GM18868 (cell line): ENCODE results near the gene CDKN2B-AS1.
"Not testable (repeated sequence)": the region's sequence is repeated elsewhere in the genome, so short reads cannot be mapped to it uniquely, and the experiment has no call there.

Experiments
- ATAC-seq: cut with Tn5 transposase; IDR thresholded peaks from one replicate; pipeline ENCODE4 v1.9.1; 2021; ENCODE audit warnings: mild to moderate bottlenecking, moderate library complexity; ENCODE audit not compliant: unreplicated experiment

CDKN2B-AS1 gene

DNA sequence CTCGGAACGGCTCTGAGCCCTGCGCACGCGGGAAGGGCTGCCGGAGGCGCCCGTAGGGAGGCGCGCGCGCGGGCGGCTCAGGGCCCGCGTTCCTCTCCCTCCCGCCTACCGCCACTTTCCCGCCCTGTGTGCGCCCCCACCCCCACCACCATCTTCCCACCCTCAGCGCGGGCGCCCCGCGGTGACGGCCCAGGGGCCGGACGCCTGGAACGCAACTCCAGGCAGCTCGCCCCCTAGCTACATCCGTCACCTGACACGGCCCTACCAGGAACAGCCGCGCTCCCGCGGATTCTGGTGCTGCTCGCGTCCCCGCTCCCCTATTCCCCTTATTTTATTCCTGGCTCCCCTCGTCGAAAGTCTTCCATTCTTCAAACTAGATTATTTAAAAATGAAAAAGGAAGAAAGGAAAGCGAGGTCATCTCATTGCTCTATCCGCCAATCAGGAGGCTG, at the start of gene CDKN2B-AS1:
Gene CDKN2B-AS1 (plus strand): TSS at position 236 of the 450 bp plus-strand sequence.
- ATAC-seq, result peak; percentile 51

DNA sequence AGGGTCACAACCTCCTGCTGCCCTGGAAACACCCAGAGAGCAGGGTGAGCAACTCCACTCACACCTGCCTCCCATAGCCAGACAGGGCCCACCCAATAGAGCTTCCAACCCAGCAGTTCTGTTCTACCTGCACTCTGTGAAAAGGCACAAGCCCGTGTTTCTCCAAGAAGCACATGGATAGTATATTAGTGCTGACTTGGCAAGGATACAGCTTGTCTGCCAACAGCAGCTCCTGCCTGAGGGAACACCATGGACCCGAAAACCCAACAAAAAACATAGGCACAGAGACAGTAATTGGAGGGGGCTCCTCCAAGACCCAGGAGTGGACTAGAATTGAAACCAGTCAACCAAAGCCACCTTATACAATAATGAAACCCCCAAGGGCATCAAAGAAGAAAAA, 49.0 kb upstream of the CDKN2B-AS1 start:
- no peak for ATAC-seq

DNA sequence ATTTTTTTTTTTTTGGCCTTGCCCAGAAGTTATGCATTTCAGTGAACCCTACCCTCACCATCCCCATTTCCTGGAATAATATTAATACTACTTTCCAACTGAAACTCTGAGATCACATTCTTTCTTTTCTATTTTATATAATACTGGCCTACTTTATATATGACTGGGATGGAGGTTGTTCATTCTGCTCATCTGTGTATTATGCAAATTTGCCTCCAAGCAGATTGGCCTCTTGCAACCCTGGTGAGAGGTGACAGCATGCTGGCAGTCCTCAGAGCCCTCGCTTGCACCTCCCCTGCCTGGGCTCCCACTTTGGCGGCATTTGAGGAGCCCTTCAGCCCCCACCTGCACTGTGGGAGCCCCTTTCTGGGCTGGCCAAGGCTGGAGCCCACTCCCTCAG, 35.8 kb upstream of the CDKN2B-AS1 start:
- ATAC-seq, result no peak

DNA sequence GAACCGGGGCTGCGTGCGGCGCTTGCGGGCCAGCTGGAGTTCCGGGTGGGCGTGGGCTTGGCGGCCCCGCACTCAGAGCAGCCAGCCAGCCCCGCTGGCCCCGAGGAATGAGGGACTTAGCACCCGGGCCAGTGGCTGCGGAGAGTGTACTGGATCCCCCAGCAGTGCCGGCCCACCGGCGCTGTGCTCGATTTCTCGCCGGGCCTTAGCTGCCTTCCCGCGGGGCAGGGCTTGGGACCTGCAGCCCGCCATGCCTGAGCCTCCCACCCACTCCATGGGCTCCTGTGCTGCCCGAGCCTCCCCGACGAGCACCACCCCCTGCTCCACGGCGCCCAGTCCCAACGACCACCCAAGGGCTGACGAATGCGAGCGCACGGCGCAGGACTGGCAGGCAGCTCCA, 35.3 kb upstream of the CDKN2B-AS1 start:
- ATAC-seq, result not testable (repeated sequence)

DNA sequence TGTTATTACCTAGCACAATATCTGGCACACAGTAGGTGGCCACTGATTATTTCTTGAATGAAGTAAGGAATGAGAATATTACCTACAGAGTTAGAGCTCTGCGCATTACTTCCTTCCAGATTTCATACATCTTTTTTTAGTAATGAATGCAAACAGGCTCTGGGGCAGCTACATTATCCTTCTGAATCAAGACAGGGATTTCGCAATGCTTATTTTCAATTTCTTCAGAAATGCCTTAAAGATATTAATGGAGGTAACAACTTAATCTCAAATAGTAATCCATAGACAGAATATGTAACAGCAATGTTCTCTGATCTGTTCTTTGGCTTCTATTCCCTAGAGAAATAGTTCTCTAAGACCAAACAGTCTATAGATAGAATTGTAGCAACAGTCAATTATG, 33.0 kb upstream of the CDKN2B-AS1 start:
- no peak for ATAC-seq

DNA sequence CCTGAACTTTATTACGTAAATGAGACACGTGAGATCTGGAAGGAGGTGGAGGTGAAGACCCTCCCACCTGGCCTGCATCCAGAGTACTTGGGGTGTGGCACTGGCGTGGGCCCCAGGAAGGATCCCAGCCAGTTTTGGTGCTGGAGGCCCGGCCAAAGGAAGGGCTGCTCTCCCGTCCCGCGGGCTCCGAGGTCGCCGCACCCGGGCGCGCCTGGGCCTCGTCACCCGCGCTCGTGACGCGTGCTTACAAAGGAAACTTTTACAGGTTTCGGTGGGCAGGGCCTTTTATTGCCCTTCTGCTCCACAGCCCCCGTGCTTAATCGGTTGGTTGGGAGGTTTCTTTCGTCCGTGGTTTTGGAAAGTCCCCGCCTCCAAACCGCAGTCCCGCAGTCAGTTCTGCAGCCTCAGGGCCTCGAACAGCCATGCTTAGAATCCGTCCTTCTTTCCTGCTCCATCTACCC, 29.6 kb upstream of the CDKN2B-AS1 start:
- ATAC-seq, result peak; percentile 73

DNA sequence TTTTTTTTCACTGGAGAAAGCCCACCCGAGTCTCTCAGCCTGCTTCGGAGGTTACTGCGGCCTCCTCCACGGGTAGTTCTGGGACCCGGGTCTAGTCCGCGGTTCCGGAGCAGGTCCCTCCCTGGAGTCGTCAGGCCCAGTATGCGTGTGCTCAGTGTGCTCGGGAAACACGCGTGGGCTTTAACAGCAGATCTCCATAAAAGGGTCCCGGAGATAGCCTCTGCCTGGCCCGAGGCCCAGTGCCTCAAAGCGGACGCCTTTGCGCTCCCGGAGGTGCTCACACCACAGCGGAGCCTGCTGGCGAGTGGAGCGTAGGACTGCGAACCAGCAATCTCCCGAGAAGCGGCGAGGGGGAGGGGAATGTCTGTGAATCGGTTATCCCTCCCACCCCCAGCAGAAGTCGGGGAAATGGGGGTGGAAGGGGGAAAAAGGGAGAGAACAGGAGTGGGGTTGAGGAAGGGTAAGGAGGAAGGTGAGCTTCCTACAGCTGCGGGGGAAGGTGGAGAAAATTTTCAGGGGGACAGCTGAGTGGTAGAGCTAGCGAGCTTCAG, 29.1 kb upstream of the CDKN2B-AS1 start:
- peak; percentile 85 for ATAC-seq

DNA sequence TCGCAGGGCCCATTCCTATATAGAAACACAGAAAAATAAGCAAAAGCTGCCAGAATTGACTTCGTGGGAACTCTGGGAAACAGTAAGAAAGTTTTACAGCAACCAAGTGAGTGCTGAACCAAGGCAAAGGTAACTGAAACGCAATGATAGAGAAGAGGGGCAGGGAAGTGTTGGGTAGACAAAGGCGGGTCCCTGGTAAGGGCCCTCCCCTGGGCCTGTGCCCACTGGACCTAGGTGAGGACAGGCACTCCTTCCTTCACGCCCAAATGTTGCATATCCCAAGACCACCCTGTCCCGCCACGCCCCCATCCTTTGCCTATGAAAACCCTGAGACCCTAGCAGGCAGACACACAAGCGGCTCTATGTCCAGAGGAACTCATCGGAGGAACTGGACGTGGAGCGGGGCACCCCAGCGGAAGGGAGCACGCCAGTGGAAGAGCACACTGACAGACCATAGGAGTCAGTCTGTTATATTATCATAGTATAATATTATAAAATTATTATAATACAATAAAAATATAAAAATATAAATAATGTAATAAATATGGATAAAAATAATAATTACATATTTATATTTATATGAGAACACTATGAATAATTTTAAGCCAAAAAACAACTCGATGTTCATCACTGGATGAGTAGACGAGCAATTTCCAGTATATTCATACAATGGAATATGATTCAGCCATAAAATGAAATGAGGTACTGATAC, 28.3 kb upstream of the CDKN2B-AS1 start:
- ATAC-seq, result no peak

DNA sequence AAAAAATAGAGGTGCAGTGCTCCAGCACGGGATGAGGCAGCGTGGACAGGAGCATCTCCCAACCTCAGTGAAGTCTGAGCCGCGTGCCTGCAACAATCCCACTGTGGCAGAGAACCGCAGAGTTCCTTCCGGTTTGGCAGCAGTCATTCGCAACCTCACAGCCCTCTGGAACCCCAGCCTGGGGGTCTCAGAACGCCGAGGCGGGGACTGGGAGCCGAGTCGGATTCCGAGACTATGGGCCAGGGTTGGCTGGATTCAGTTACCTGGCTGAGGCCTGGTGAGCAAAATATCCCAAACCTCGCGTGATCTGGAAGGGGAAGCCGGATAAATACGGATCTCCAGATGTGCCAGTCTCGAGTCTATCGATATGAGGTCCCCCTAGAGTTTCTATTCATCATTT, 27.4 kb upstream of the CDKN2B-AS1 start:
- ATAC-seq, result no peak

DNA sequence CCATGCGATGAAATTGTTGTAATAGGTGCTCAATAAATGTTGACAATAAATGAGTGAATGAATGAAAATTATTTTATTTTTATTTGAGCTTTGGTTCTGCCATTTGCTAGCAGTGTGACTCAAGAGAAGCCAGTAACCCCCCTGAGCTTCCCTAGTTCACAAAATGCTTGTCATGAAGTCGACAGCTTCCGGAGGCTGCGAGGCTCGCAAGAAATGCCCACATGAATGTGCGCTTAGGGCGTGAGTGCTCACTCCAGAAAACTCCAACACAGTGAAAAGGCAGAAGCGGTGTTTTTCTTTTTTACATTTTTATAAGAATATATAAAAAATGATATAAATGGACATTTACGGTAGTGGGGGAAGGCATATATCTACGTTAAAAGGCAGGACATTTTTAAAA, 26.9 kb upstream of the CDKN2B-AS1 start:
- ATAC-seq, result no peak

DNA sequence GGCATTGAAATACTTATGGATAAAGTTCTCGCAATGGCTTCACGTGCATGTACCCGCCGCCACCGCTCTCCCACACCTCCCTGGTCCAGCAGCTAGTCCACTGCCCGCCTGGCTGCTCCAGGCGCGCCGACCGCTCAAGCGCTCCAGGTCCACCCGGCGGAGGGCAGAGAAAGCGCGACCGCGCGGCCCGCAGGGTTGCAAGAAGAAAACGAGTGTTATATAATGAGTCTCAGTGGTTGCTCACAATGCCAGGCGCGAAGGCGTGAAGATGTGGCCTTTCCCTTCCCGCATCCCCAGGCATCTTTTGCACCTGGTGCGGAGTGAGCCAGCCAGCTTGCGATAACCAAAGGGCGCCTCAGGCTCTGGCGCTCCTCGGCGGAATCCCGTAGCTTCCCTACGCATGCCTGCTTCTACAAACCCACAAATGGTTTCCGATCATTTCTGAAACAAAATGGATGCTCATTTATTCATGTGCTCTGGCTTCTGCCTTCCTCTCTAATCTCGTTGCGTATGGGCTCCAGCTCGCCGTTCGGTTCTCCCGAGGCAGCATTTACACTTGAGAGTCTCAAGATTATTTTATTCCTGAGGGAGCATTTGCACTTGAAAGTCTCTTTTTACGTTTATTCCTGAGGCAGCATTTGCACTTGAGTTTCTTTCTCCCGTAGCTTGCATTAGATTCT, 26.1 kb upstream of the CDKN2B-AS1 start:
- ATAC-seq, result no peak

DNA sequence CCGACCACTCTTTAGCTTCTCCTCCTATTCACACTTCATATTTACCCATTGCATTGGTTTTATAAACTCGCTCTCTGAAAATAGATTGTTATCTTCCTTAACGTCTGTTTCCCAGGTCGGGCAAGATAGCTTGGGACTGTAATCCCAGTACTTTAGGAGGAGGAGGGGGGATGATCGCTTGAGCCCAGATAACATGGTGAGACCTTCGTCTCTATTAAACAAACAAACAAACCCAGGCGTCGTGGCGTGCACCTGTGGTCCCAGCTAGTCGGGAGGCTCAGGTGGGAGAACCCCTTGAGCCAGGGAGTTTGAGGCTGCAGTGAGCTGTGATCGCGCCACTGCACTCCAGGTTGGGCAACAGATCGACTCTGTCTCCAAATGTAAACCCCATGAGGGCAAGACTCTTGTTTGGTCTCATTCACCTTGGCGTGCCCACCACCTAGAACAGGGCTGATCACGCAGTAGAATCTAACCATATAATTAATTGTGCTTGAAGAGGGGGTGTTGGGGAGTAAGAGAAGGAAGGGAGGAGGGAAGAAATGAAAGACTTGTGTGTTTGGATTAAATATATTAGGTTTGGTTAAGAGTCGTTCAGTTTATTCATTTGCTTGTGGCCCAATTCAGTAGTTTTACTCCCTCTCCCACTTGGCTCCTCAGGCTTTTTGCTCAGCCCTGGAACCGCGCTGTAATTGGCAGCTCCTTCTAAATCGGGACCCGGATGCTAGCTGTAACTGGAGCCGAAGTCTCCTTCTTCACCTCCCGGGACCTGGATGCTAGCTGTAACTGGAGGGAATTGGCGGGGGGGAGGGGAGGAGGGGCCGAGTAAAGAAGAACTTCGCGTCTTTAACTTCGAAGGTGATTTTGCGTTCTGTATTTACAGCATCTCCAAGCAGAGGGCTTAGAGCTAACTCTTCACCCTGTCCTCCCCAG, 25.3 kb upstream of the CDKN2B-AS1 start:
- no peak for ATAC-seq

DNA sequence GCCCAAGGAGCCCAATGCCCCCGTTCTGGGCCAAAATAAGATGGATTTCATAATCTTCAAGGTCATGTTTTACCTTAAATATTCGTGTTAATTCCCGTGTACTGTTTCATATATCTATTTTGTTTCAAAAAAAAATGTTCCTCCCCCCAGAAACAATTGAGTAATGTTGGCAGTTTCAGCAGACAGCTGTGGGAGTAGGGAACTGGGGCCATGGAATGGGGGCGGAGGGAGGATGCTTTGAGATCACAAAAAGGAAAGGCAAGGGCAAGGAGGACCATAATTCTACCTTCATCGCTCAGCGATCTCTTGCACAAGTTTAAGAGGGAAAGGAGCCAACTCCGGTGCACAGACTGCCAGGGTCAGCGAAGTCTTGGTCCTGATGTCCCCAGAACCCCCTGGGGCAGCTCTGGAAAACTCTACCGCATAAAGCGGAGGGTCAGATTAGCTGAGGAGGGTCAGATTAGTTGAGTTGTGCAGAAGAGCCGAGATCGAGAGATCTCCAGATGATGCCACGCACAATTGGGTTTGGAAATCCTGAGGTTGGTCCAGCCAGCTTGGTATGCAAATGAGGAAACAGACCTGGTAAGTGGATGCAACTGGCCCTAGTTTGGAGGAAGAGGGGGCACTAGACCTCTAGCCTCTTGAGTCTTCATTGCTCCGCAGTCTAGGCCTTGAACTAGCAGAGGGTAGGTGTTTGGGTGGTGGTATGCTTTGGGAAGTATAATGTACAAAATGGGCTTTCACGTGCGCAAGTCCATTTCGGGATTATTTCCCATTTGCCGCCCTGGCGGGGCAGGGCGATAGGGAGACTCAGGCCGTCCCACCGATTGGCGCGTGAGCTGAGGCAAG, 24.4 kb upstream of the CDKN2B-AS1 start:
- no peak for ATAC-seq

DNA sequence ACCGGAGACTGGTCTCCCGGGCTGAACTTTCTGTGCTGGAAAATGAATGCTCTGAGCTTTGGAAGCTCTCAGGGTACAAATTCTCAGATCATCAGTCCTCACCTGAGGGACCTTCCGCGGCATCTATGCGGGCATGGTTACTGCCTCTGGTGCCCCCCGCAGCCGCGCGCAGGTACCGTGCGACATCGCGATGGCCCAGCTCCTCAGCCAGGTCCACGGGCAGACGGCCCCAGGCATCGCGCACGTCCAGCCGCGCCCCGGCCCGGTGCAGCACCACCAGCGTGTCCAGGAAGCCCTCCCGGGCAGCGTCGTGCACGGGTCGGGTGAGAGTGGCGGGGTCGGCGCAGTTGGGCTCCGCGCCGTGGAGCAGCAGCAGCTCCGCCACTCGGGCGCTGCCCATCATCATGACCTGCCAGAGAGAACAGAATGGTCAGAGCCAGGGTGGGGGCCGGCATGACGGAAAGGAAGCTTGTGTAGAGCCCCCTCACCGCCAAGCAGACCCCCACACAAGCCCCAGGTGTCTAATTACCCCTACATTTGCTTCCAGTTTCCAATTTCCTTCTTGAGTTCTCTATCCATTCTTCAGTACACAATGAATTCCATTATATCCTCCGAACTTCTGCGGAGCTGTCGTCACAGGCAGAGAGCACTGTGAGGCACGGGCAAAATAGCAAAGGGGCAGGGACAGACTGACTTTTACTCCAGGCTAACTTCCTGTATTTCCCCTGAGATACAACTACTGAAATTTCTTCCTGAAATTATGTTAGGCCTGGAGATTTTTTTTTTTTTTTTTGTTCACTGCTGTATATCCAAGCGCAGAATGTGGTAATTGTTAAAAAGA, 23.6 kb upstream of the CDKN2B-AS1 start:
- ATAC-seq, result no peak

DNA sequence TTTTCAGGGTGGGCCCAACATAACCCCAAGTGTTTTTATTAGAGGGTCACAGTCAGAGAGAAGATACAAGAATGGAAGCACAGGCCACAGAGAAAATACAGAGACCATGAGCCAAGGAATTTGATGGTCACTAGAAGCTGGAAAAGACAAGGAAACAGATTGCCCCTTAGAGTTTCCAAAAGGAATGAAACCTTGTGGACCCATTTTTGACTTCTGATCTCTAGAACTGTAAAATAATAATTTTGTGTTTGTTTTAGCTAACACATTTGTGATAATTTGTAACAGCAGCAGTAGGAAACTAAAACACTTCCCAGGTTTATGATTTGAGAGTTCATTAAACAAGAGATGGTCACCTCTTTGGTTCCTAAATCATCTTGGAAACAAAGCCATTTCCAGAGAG, 22.2 kb upstream of the CDKN2B-AS1 start:
- no peak for ATAC-seq

DNA sequence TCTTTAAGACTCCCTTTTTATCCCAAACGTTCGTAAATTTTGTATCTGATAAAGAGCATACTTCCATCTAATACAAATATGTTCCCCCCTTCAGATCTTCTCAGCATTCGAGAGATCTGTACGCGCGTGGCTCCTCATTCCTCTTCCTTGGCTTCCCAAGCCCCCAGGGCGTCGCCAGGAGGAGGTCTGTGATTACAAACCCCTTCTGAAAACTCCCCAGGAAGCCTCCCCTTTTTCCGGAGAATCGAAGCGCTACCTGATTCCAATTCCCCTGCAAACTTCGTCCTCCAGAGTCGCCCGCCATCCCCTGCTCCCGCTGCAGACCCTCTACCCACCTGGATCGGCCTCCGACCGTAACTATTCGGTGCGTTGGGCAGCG, 20.3 kb upstream of the CDKN2B-AS1 start:
- no peak for ATAC-seq

DNA sequence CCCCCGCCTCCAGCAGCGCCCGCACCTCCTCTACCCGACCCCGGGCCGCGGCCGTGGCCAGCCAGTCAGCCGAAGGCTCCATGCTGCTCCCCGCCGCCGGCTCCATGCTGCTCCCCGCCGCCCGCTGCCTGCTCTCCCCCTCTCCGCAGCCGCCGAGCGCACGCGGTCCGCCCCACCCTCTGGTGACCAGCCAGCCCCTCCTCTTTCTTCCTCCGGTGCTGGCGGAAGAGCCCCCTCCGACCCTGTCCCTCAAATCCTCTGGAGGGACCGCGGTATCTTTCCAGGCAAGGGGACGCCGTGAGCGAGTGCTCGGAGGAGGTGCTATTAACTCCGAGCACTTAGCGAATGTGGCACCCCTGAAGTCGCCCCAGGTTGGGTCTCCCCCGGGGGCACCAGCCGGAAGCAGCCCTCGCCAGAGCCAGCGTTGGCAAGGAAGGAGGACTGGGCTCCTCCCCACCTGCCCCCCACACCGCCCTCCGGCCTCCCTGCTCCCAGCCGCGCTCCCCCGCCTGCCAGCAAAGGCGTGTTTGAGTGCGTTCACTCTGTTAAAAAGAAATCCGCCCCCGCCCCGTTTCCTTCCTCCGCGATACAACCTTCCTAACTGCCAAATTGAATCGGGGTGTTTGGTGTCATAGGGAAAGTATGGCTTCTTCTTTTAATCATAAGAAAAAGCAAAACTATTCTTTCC, 19.7 kb upstream of the CDKN2B-AS1 start:
- ATAC-seq, result peak; percentile 74

DNA sequence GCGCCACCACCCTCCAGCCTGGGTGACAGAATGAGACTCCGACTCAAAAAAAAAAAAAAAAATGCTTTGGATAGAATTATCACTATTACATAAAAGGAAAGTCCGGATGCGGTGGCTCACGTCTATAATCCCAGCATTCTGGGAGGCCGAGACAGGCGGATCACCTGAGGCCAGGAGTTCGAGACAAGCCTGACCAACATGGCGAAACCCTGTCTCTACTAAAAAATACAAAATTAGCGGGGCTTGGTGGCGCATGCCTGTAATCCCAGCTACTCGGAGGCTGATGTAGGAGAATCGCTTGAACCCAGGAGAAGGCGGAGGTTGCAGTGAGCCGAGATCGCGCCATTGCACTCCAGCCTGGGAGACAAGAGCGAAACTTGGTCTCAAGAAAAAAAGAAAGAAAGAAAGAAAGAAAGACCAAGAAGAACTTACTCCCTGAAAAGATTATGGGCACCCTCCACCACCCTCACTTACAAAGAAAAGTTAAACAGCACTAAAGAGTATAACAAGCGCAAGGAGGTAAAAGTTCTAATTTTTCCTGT, 18.2 kb upstream of the CDKN2B-AS1 start:
- ATAC-seq, result no peak
